BLaER1 (cell line): ENCODE data around the gene DDX31.

Experiments used
- H3K27ac ChIP-seq: shearing (Covaris generic); formaldehyde crosslinking; 2 replicates; pipeline ENCODE4 v1.8.1; 2022
- H3K27me3 ChIP-seq: shearing (Covaris generic); formaldehyde crosslinking; 2 replicates; pipeline ENCODE4 v1.8.1; 2022
- H3K36me3 ChIP-seq: shearing (Covaris generic); formaldehyde crosslinking; 2 replicates; pipeline ENCODE4 v1.8.1; 2022
- H3K4me1 ChIP-seq: shearing (Covaris generic); formaldehyde crosslinking; 2 replicates; pipeline ENCODE4 v1.8.1; 2022
- H3K4me2 ChIP-seq: shearing (Covaris generic); formaldehyde crosslinking; 2 replicates; pipeline ENCODE4 v1.8.1; 2022
- H3K4me3 ChIP-seq: shearing (Covaris generic); formaldehyde crosslinking; 2 replicates; pipeline ENCODE4 v1.8.1; 2022
- H3K9ac ChIP-seq: shearing (Covaris generic); formaldehyde crosslinking; 2 replicates; pipeline ENCODE4 v1.8.1; 2022
- H3K9me3 ChIP-seq: shearing (Covaris generic); formaldehyde crosslinking; 2 replicates; pipeline ENCODE4 v1.8.1; 2022
- H4K20me1 ChIP-seq: shearing (Covaris generic); formaldehyde crosslinking; 2 replicates; pipeline ENCODE4 v1.8.1; 2022
- Cebpa-rat ChIP-seq: shearing (Covaris generic); IDR thresholded peaks from 2 replicates; pipeline ENCODE4 v1.8.1; 2022

DDX31 gene

DNA sequence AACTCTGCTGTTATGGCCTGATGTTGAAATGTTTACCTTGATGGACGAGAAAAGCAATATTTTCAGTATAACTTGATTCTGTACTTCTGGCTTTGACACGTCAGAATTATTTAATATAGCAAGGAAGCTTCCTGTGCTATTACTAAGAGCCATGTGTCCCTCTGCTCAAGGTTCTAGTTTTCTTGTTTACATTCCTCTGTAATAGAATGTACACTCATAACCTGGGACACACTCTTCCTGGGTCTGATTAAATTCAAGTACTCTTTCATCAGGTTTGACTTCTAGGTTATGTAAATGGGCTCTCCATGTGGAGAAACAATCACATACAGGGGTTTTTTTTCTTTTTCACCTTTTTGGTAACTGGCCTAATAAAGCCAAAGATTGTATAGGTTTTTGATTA lies 33.6 kb upstream of the DDX31 start:
- Histone ChIP-seq H3K4me2 (no peak overlapping the region), H3K4me1 (no peaks in the 10 kb centered on the region), H3K4me3 (no peak overlapping the region), H3K9me3 (peaks cover 30% of the 10 kb centered on the region), H3K27ac (no peak overlapping the region), H3K9ac (no peak overlapping the region), H4K20me1 (no peaks in the 10 kb centered on the region), H3K27me3 (no peaks in the 10 kb centered on the region), H3K36me3 (no peaks in the 10 kb centered on the region)
- TF ChIP-seq Cebpa-rat = no peak

GRCh38 chr9:132702254-132702653 lies 32.5 kb upstream of the DDX31 start:
- peaks cover 41% of the 10 kb centered on the region for H3K9me3 ChIP-seq
- no peaks in the 10 kb centered on the region for H3K4me1 ChIP-seq
- H3K4me3 ChIP-seq = no peak overlapping the region
- no peak overlapping the region for H3K9ac ChIP-seq
- no peaks in the 10 kb centered on the region for H4K20me1 ChIP-seq
- no peak for TF ChIP-seq Cebpa-rat
- no peaks in the 10 kb centered on the region for H3K27me3 ChIP-seq
- no peaks in the 10 kb centered on the region for H3K36me3 ChIP-seq
- H3K4me2 ChIP-seq = no peak overlapping the region
- no peak overlapping the region for H3K27ac ChIP-seq

GRCh38 chr9:132699956-132700355 lies 30.2 kb upstream of the DDX31 start:
- no peak overlapping the region for H3K4me3 ChIP-seq
- H3K27ac ChIP-seq = no peak overlapping the region
- no peaks in the 10 kb centered on the region for H4K20me1 ChIP-seq
- no peak for TF ChIP-seq Cebpa-rat
- H3K27me3 ChIP-seq = no peaks in the 10 kb centered on the region
- H3K4me2 ChIP-seq = no peak overlapping the region
- H3K9ac ChIP-seq = no peak overlapping the region
- no peaks in the 10 kb centered on the region for H3K4me1 ChIP-seq
- H3K36me3 ChIP-seq = no peaks in the 10 kb centered on the region; the same call in 1 of the 2 replicates
- H3K9me3 ChIP-seq = peaks cover 63% of the 10 kb centered on the region

DNA sequence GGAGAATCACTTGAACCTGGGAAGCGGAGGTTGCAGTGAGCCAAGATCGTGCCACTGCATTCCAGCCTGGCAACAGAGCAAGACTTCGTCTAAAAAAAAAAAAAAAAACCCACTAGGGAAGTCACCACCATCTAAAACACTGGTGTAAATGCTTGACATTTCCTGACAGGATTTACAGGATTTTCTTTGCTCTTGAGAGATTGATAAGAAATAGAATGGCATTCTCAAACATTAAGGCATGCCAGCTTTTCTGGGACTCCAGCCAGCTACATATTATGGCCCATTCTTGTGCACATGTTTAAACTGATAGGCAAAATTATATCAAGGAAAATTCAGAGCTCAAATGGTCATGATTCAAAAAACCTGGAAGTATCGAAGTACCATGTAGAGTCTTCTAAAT lies 29.2 kb upstream of the DDX31 start:
- H3K27me3 ChIP-seq = no peaks in the 10 kb centered on the region
- H4K20me1 ChIP-seq = no peaks in the 10 kb centered on the region
- no peak overlapping the region for H3K9ac ChIP-seq
- H3K9me3 ChIP-seq = peaks cover 68% of the 10 kb centered on the region
- no peak overlapping the region for H3K27ac ChIP-seq
- TF ChIP-seq Cebpa-rat = no peak
- H3K4me3 ChIP-seq = no peak overlapping the region
- no peak overlapping the region for H3K4me2 ChIP-seq
- H3K36me3 ChIP-seq = peaks cover 5% of the 10 kb centered on the region; the same call in 1 of the 2 replicates
- no peaks in the 10 kb centered on the region for H3K4me1 ChIP-seq

DNA sequence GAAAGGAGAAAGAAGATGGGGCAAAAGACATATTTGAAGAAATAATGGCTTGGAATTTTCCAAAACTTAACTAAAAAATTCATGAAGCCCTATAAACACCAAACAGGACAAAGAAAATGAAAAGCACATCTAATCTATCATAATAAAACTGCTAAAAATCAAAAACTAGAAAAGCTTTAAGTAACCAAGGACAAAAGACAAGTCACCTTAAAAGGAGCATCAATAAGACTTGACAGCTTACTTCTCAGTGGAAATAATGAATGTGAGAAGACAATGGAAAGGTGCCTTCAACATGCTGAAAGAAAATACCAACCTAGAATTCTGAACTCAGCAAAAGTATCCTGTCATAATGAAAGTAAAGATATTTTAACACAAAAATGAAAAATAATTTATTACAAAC lies 27.4 kb upstream of the DDX31 start:
- peaks cover 52% of the 10 kb centered on the region for H3K9me3 ChIP-seq
- H3K9ac ChIP-seq = no peak overlapping the region
- peaks cover 12% of the 10 kb centered on the region; the same call in 1 of the 2 replicates for H3K36me3 ChIP-seq
- no peaks in the 10 kb centered on the region for H4K20me1 ChIP-seq
- no peaks in the 10 kb centered on the region for H3K4me1 ChIP-seq
- H3K27me3 ChIP-seq = no peaks in the 10 kb centered on the region
- no peak overlapping the region for H3K4me3 ChIP-seq
- TF ChIP-seq Cebpa-rat = no peak
- H3K27ac ChIP-seq = no peak overlapping the region
- H3K4me2 ChIP-seq = no peak overlapping the region

DNA sequence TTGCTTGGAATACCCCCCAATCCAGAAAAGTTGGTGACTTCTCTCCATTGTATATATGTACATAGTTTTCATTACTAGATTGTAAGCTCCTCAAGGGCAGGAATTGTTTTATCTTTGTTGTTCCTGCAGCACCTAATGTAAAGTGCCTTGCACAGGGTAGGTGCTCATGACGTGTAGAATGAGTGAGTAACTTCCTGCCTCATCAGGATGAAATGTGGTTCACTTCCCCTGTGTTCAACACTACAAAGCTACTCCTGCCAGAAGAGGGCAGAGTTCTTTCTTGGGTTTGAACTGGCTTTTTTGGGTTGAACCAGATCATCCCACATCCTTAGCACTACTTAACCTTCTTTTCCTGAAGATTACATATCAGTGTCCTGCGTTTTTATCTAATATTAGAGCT lies 24.4 kb upstream of the DDX31 start:
- H3K4me3 ChIP-seq = no peak overlapping the region
- no peak overlapping the region for H3K9ac ChIP-seq
- H3K27me3 ChIP-seq = no peaks in the 10 kb centered on the region
- H4K20me1 ChIP-seq = 0 out of 2 replicates have a peak, but pooled peaks cover 5% of the 10 kb centered on the region
- H3K9me3 ChIP-seq = peaks cover 46% of the 10 kb centered on the region
- H3K27ac ChIP-seq = no peak overlapping the region
- H3K36me3 ChIP-seq = peaks cover 41% of the 10 kb centered on the region
- no peak overlapping the region for H3K4me2 ChIP-seq
- TF ChIP-seq Cebpa-rat = no peak
- no peaks in the 10 kb centered on the region for H3K4me1 ChIP-seq

GRCh38 chr9:132690696-132691095 lies 20.9 kb upstream of the DDX31 start:
- peaks cover 75% of the 10 kb centered on the region for H3K36me3 ChIP-seq
- peaks cover 11% of the 10 kb centered on the region; the same call in 1 of the 2 replicates for H3K9me3 ChIP-seq
- TF ChIP-seq Cebpa-rat = no peak
- no peaks in the 10 kb centered on the region for H3K4me1 ChIP-seq
- no peak overlapping the region for H3K27ac ChIP-seq
- no peak overlapping the region for H3K9ac ChIP-seq
- H4K20me1 ChIP-seq = peaks cover 28% of the 10 kb centered on the region
- no peak overlapping the region for H3K4me2 ChIP-seq
- no peaks in the 10 kb centered on the region for H3K27me3 ChIP-seq
- no peak overlapping the region for H3K4me3 ChIP-seq

GRCh38 chr9:132683873-132684272 lies 14.1 kb upstream of the DDX31 start:
- Histone ChIP-seq H3K27me3 (no peaks in the 10 kb centered on the region), H3K4me1 (no peaks in the 10 kb centered on the region), H3K9me3 (no peaks in the 10 kb centered on the region), H3K36me3 (peaks cover 98% of the 10 kb centered on the region), H3K9ac (no peak overlapping the region), H3K4me3 (no peak overlapping the region), H3K27ac (no peak overlapping the region), H3K4me2 (no peak overlapping the region), H4K20me1 (peaks cover 91% of the 10 kb centered on the region)
- no peak for TF ChIP-seq Cebpa-rat

- H3K4me1 ChIP-seq = no peaks in the 10 kb centered on the region
- no peak overlapping the region for H3K9ac ChIP-seq
- H3K4me2 ChIP-seq = no peak overlapping the region
- H3K36me3 ChIP-seq = peaks cover 94% of the 10 kb centered on the region
- H3K4me3 ChIP-seq = no peak overlapping the region
- peaks cover 100% of the 10 kb centered on the region for H4K20me1 ChIP-seq
- H3K27me3 ChIP-seq = no peaks in the 10 kb centered on the region
- H3K9me3 ChIP-seq = no peaks in the 10 kb centered on the region
- H3K27ac ChIP-seq = no peak overlapping the region
- TF ChIP-seq Cebpa-rat = no peak
Measured at GRCh38 chr9:132681561-132681960, 11.8 kb upstream of the DDX31 start.

DNA sequence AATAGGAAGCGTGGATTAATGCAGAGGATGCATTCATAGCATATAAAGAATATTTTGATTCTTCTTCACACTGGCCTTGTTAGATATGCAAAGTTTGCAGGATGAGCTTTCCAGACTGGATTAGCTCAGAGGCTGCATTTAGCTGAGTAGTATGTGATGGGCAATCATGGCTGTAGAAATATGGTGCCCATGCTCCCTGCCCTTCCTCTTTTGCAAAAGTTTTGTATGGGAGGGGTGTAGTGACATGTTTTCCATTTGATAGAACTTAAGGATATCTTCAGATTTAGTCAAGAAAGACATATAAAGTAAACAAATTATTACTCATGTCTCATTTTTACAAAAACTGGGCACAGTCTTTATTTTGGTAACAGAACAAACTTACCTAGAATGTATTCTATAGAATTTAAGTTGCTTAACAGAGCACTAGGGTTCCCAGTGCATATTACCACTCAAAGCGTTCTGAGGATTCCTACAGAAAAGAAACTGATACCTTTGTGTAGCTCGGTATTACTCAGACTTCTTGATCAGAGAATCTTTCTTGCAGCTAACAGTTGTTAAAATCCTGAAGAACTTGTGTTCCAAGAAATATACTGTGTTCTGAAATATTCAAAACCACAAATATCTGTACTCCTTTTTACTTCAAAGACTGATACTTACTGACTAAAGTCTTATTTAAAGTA lies 10.3 kb upstream of the DDX31 start:
- H3K9me3 ChIP-seq = no peaks in the 10 kb centered on the region
- no peak overlapping the region for H3K4me3 ChIP-seq
- no peak overlapping the region for H3K9ac ChIP-seq
- TF ChIP-seq Cebpa-rat = no peak
- H4K20me1 ChIP-seq = peaks cover 100% of the 10 kb centered on the region
- H3K27me3 ChIP-seq = no peaks in the 10 kb centered on the region
- H3K4me2 ChIP-seq = no peak overlapping the region
- H3K27ac ChIP-seq = no peak overlapping the region
- H3K4me1 ChIP-seq = no peaks in the 10 kb centered on the region
- H3K36me3 ChIP-seq = peaks cover 79% of the 10 kb centered on the region

GRCh38 chr9:132677976-132678375 lies 8.2 kb upstream of the DDX31 start:
- H3K4me3 ChIP-seq = no peak overlapping the region
- no peak overlapping the region for H3K9ac ChIP-seq
- no peaks in the 10 kb centered on the region for H3K9me3 ChIP-seq
- no peak overlapping the region for H3K27ac ChIP-seq
- no peak for TF ChIP-seq Cebpa-rat
- peaks cover 69% of the 10 kb centered on the region for H3K36me3 ChIP-seq
- H3K27me3 ChIP-seq = no peaks in the 10 kb centered on the region
- H3K4me2 ChIP-seq = no peak overlapping the region
- H4K20me1 ChIP-seq = peaks cover 100% of the 10 kb centered on the region
- H3K4me1 ChIP-seq = peaks cover 11% of the 10 kb centered on the region
